Loucy (cell line): Measurements from ENCODE around the gene C2orf81.

ENCODE experiments used
- H2AFZ ChIP-seq: fragments of 200-600 bp; sonication (generic); 2 replicates; pipeline ENCODE4 v1.6.0; 2016; ENCODE audit warnings: antibody characterized with exemption, mild to moderate bottlenecking, low read length, moderate library complexity
- H3F3A ChIP-seq: fragments of 200-600 bp; 2 replicates; pipeline ENCODE4 v1.6.0; 2016; ENCODE audit warnings: antibody characterized with exemption, low read depth, mild to moderate bottlenecking
- H3K27me3 ChIP-seq: fragments of 200-600 bp; sonication (generic); 2 replicates; pipeline ENCODE4 v1.6.1; 2014; ENCODE audit warnings: low read length, mild to moderate bottlenecking; ENCODE audit not compliant: insufficient read depth, poor library complexity, severe bottlenecking
- H3K36me3 ChIP-seq: fragments of 200-600 bp; sonication (generic); 2 replicates; pipeline ENCODE4 v1.6.1; 2016; ENCODE audit warnings: low read length; ENCODE audit not compliant: insufficient read depth
- H3K4me1 ChIP-seq: fragments of 200-600 bp; sonication (generic); 2 replicates; pipeline ENCODE4 v1.5.1; 2014; ENCODE audit warnings: low read length, mild to moderate bottlenecking; ENCODE audit not compliant: insufficient read depth, poor library complexity, severe bottlenecking
- H3K4me2 ChIP-seq: fragments of 200-600 bp; sonication (generic); 2 replicates; pipeline ENCODE4 v1.6.0; 2014; ENCODE audit warnings: antibody characterized with exemption, low read length, low read depth, mild to moderate bottlenecking; ENCODE audit not compliant: poor library complexity, severe bottlenecking
- H3K4me3 ChIP-seq: fragments of 200-600 bp; sonication (generic); 2 replicates; pipeline ENCODE4 v1.5.1; 2014; ENCODE audit warnings: low read length, mild to moderate bottlenecking, mixed read lengths; ENCODE audit not compliant: poor library complexity, severe bottlenecking
- H3K79me2 ChIP-seq: fragments of 200-600 bp; sonication (generic); 2 replicates; pipeline ENCODE4 v1.6.1; 2014; ENCODE audit warnings: low read length; ENCODE audit not compliant: insufficient read depth
- H3K9ac ChIP-seq: fragments of 200-600 bp; sonication (generic); 2 replicates; pipeline ENCODE4 v1.6.0; 2014; ENCODE audit warnings: mild to moderate bottlenecking, low read depth, low read length, moderate library complexity; ENCODE audit not compliant: poor library complexity, severe bottlenecking
- H3K9me2 ChIP-seq: fragments of 200-600 bp; sonication (generic); replicated peaks from 2 replicates; pipeline ENCODE4 v1.6.1; 2016; ENCODE audit warnings: low read depth, low read length, mixed read lengths
- H3K9me3 ChIP-seq: fragments of 200-600 bp; sonication (generic); 2 replicates; pipeline ENCODE4 v1.6.1; 2014; ENCODE audit warnings: mild to moderate bottlenecking, antibody characterized with exemption, low read length, low read depth; ENCODE audit not compliant: insufficient read depth
- H4K20me1 ChIP-seq: fragments of 200-600 bp; sonication (generic); 2 replicates; pipeline ENCODE4 v1.6.0; 2014; ENCODE audit warnings: antibody characterized with exemption, low read length, mild to moderate bottlenecking; ENCODE audit not compliant: insufficient read depth, poor library complexity, severe bottlenecking
- EZH2phosphoT487 ChIP-seq: fragments of 200-600 bp; IDR thresholded peaks from 2 replicates; pipeline ENCODE4 v1.6.1; 2018; ENCODE audit warnings: antibody characterized with exemption, mild to moderate bottlenecking, moderate library complexity, borderline replicate concordance
- TF ChIP-seq, protein P1 (sequence below): fragments of 200-600 bp; sonication (generic); conservative IDR thresholded peaks from 2 replicates; pipeline ENCODE4 v1.5.1; 2014; ENCODE audit warnings: mild to moderate bottlenecking, antibody characterized with exemption, low read length

C2orf81 gene

GRCh38 chr2:74458938-74459363 is 37.5 kb upstream of the C2orf81 start:
- Histone ChIP-seq H3K4me3 (peak overlapping the region; percentile 97), H3K9me2 (no peaks in the 10 kb centered on the region), H3K4me1 (peaks cover 24% of the 10 kb centered on the region), H3K9ac (peak overlapping the region; percentile 91), H3K36me3 (no peaks in the 10 kb centered on the region; the same call in 1 of the 2 replicates), H3K9me3 (no peaks in the 10 kb centered on the region), H3K79me2 (peaks cover 42% of the 10 kb centered on the region), H3F3A (peaks cover 9% of the 10 kb centered on the region), H4K20me1 (peaks cover 7% of the 10 kb centered on the region), H3K4me2 (peak overlapping the region; percentile 86), H2AFZ (no peak overlapping the region), H3K27me3 (no peaks in the 10 kb centered on the region)
- TF ChIP-seq EZH2phosphoT487: no peak
- TF ChIP-seq, protein P1, sequence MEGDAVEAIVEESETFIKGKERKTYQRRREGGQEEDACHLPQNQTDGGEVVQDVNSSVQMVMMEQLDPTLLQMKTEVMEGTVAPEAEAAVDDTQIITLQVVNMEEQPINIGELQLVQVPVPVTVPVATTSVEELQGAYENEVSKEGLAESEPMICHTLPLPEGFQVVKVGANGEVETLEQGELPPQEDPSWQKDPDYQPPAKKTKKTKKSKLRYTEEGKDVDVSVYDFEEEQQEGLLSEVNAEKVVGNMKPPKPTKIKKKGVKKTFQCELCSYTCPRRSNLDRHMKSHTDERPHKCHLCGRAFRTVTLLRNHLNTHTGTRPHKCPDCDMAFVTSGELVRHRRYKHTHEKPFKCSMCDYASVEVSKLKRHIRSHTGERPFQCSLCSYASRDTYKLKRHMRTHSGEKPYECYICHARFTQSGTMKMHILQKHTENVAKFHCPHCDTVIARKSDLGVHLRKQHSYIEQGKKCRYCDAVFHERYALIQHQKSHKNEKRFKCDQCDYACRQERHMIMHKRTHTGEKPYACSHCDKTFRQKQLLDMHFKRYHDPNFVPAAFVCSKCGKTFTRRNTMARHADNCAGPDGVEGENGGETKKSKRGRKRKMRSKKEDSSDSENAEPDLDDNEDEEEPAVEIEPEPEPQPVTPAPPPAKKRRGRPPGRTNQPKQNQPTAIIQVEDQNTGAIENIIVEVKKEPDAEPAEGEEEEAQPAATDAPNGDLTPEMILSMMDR: no peak

DNA sequence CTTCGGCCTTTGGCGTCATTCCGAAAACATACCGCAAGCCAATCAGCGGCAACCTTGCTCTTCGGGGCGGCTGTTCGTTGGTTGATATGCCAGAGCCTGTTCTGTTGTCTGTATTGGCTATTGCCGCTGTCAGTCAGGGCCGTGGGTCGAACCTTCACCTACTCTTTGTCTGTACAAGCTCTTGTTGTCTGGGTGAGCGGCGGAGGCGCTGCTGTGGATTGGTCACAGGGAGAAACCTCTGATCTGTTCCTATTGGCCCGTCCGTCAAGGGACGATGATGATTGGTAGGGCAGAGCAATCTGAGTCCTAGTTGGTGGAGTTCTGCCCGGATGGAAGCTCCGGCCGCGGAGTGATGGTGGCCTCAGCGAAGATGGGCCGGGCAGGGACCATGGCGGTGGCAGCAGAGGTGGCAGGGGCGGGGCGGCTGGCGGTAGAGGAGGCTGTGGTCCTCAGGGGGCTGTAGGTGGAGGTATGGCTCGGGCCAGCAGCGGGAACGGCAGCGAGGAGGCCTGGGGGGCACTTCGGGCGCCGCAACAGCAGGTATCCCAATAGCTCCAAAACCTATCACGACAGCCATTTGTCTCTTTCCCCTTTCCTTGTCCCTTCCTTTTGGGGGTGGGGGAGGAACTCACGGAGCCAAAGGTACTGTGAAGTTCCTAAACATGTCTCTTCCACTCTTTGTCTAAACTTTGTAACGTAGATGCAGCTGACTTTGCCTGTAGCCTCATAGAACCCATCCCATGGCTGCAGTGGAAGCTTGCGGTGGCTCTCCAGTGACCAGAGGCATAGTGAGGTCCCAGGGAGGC is 36.9 kb upstream of the C2orf81 start, which contains the start of gene WBP1:
Gene WBP1, plus strand, starts transcription at position 307 of the 806 bp plus-strand sequence. Its CDS starts 165 bp downstream, at position 472.
- Histone ChIP-seq H3K27me3 (no peaks in the 10 kb centered on the region), H3K4me3 (peak within 1 kb of the TSS; percentile 97), H3K9me3 (no peaks in the 10 kb centered on the region), H4K20me1 (peaks cover 7% of the 10 kb centered on the region), H3F3A (peaks cover 9% of the 10 kb centered on the region), H3K36me3 (no peaks in the 10 kb centered on the region; the same call in 1 of the 2 replicates), H3K79me2 (peaks cover 40% of the 10 kb centered on the region), H3K9me2 (no peaks in the 10 kb centered on the region), H3K4me1 (peaks cover 24% of the 10 kb centered on the region), H3K4me2 (peak within 1 kb of the TSS; percentile 98), H3K9ac (peak within 1 kb of the TSS; percentile 95), H2AFZ (peak within 1 kb of the TSS; percentile 93)
- TF ChIP-seq, protein P1: no peak
- no peak for TF ChIP-seq EZH2phosphoT487

DNA sequence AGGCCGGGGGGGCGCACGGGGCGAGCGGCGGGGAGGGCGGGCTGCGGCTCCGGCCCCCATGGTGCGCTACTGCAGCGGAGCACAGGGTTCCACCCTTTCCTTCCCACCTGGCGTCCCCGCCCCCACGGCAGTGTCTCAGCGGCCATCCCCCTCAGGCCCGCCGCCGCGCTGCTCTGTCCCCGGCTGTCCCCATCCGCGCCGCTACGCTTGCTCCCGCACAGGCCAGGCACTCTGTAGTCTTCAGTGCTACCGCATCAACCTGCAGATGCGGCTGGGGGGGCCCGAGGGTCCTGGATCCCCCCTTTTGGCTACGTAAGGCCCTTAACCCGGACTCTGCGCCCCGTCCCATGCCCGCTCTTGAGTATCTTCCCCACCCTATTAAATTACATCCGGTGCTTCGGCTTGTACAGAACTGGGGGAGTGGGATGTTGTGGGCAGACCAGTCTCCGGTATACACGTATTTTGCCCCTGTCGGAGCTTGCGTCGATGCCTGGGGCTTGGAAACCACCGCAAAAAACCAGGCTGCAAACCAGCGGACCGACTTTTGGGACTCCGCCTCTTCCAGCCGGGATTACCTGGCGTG is 36.2 kb upstream of the C2orf81 start:
- no peaks in the 10 kb centered on the region for H3K27me3 ChIP-seq
- H3K4me1 ChIP-seq: peaks cover 30% of the 10 kb centered on the region
- peaks cover 40% of the 10 kb centered on the region for H3K79me2 ChIP-seq
- peak overlapping the region; percentile 95 for H3K9ac ChIP-seq
- H3K4me3 ChIP-seq: peak overlapping the region; percentile 97
- no peaks in the 10 kb centered on the region for H3K9me3 ChIP-seq
- H3F3A ChIP-seq: peaks cover 9% of the 10 kb centered on the region
- H4K20me1 ChIP-seq: peaks cover 4% of the 10 kb centered on the region
- TF ChIP-seq EZH2phosphoT487: no peak
- TF ChIP-seq, protein P1: no peak
- peak overlapping the region; percentile 93 for H2AFZ ChIP-seq
- H3K9me2 ChIP-seq: no peaks in the 10 kb centered on the region
- H3K36me3 ChIP-seq: no peaks in the 10 kb centered on the region; the same call in 1 of the 2 replicates
- peak overlapping the region; percentile 98 for H3K4me2 ChIP-seq
